Psoas muscle (tissue), 8 donors: ENCODE measurements around the gene COL16A1. TPM values are rescaled to one million over a fixed set of nuclear protein-coding genes. Genes with fewer than 3 reads are reported as not detected.

Experiments used
- ATAC-seq, 4 donors: fragments of 200-7000 bp; cut with Tn5 transposase; one replicate each; pipeline ENCODE4 v1.9.1; 2020; ENCODE audit warnings: moderate library complexity in 3 of 4, mild to moderate bottlenecking in 2 of 4
- DNase-seq, 2 donors: peaks; one replicate each; pipeline ENCODE4 v3.0.0-alpha.2; 2020
- H3K27ac ChIP-seq: fragments of 200-600 bp; one replicate; pipeline ENCODE4 v1.8.0; 2022
- H3K27me3 ChIP-seq, 3 donors: fragments of 200-600 bp in 1 of 3; one replicate each; pipeline versions ENCODE4 v1.6.1 to v1.8.0; 2013 to 2022; ENCODE audit warnings: low read length in 2 of 3, mild to moderate bottlenecking in 2 of 3, moderate library complexity in 1 of 3; ENCODE audit not compliant: insufficient read depth in 3 of 3
- H3K36me3 ChIP-seq, 2 donors: fragments of 200-600 bp in 1 of 2; one replicate each; pipeline versions ENCODE4 v1.6.1 to v1.8.0; 2013 to 2022; ENCODE audit warnings: low read depth in 1 of 2, mild to moderate bottlenecking in 1 of 2, moderate library complexity in 1 of 2; ENCODE audit not compliant: insufficient read depth in 1 of 2
- H3K4me1 ChIP-seq: fragments of 200-600 bp; one replicate; pipeline ENCODE4 v1.8.0; 2022
- H3K4me3 ChIP-seq: fragments of 200-600 bp; one replicate; pipeline ENCODE4 v1.8.0; 2022; ENCODE audit warnings: mild to moderate bottlenecking
- H3K9me3 ChIP-seq: fragments of 200-600 bp; one replicate; pipeline ENCODE4 v1.8.0; 2022
- CTCF ChIP-seq: fragments of 200-600 bp; IDR thresholded peaks from one replicate; pipeline ENCODE4 v1.8.0; 2022; ENCODE audit warnings: antibody characterized with exemption
- WGBS, 3 donors: extraction: QIAGEN DNeasy Blood & Tissue Kit; methylation state at CpG; one replicate each; pipeline versions ENCODE4 v1.1.6 to v1.1.7; 2013; 5-methylcytosine and 5-hydroxymethylcytosine counted together
- intact Hi-C, 2 donors: fragments of 100-400 bp; cut with DNase I; formaldehyde crosslinking; loops; one replicate each; pipeline versions ENCODE4 v1.11.0 to v1.14.2; 2022
- polyA plus RNA-seq, 3 donors: library from polyadenylated mRNA; stranded (reverse); fragments of 200-250 nt; gene quantifications; one replicate each; pipeline ENCODE4 v1.2.3, GENCODE V29; 2013
- total RNA-seq, 4 donors: library from RNA; stranded (reverse); fragmentation: NEBNext Ultra II Directional in 2 of 4; extraction: Animal tissue kit (Norgen Biotek cat#: 25700) in 2 of 4; gene quantifications; one replicate each; pipeline versions ENCODE4 v1.2.1 to v1.2.4, GENCODE V29; 2021 to 2023
- donor health status: healthy with polysubstance abuse.
- donor health status: DM: no; HTN: no; CAD: no; lungs with moderate emphysema.
- donor health status: Bipolar disorder and iron deficiency.
- donor health status: healthy.
- donor health status: DM: yes; HTN: yes; CAD: no.
- donor health status: DM: no; HTN: no; CAD: no.
- donor health status: DM: no; HTN: no; CAD: no.
- donor health status: DM: yes; HTN: yes; CAD: no.

Gene COL16A1
- total and polyA plus RNA-seq, 7 donors = 2.9 to 14.2 (median 6.1) TPM

- TF ChIP-seq CTCF = no peak
- peaks cover 0 to 7% of the 10 kb centered on the region in 2 donors for H3K36me3 ChIP-seq
- no peak for ATAC-seq
These were observed 24.7 kb downstream of the COL16A1 start for GRCh38 chr1:31679091-31679490.

GRCh38 chr1:31678681-31679080, 25.1 kb downstream of the COL16A1 start:
- no peak for TF ChIP-seq CTCF
- intact Hi-C loops = no loop called here
- H3K9me3 ChIP-seq = no peaks in the 10 kb centered on the region
- no peak overlapping the region for H3K27ac ChIP-seq
- peaks cover 11% of the 10 kb centered on the region for H3K4me1 ChIP-seq
- H3K4me3 ChIP-seq = no peak overlapping the region
- no peaks in the 10 kb centered on the region for H3K27me3 ChIP-seq
- H3K36me3 ChIP-seq = peaks cover 0 to 7% of the 10 kb centered on the region in 2 donors
- no peak for DNase-seq
- WGBS, 3 donors = 82 to 88% (median 83%) methylated on average over 4 of the region's 4 CpGs
- no peak for ATAC-seq

More at GRCh38 chr1:31679091-31679490, 24.7 kb downstream of the COL16A1 start:
- WGBS, 3 donors = 13 to 37% (median 29%) methylated on average over 2 of the region's 2 CpGs
- Histone ChIP-seq H3K4me1 (peaks cover 9% of the 10 kb centered on the region), H3K9me3 (no peaks in the 10 kb centered on the region), H3K27ac (no peak overlapping the region), H3K4me3 (no peak overlapping the region), H3K27me3 (no peaks in the 10 kb centered on the region)
- intact Hi-C loops = no loop called here
- DNase-seq = no peak

- H3K4me3 ChIP-seq = no peak overlapping the region
- H3K27ac ChIP-seq = no peak overlapping the region
- TF ChIP-seq CTCF = no peak
- peaks cover 18% of the 10 kb centered on the region for H3K4me1 ChIP-seq
- no peaks in the 10 kb centered on the region for H3K27me3 ChIP-seq
- no peaks in the 10 kb centered on the region for H3K9me3 ChIP-seq
- DNase-seq (no peak), ATAC-seq (no peak)
- intact Hi-C loops = no loop called here
- WGBS, 3 donors = 61 to 72% (median 68%) methylated on average over 6 of the region's 6 CpGs
- H3K36me3 ChIP-seq = peaks cover 0 to 5% of the 10 kb centered on the region in 2 donors
These were observed 25.9 kb downstream of the COL16A1 start for GRCh38 chr1:31677949-31678348.

- H3K9me3 ChIP-seq = no peaks in the 10 kb centered on the region
- no peak overlapping the region for H3K4me3 ChIP-seq
- H3K36me3 ChIP-seq = no peaks in the 10 kb centered on the region
- intact Hi-C loops = no loop called here
- ATAC-seq = no peak
- H3K4me1 ChIP-seq = peaks cover 24% of the 10 kb centered on the region
- H3K27ac ChIP-seq = no peak overlapping the region
- WGBS, 3 donors = 65 to 93% (median 73%) methylated on average over 3 of the region's 3 CpGs
- DNase-seq = no peak
- no peaks in the 10 kb centered on the region for H3K27me3 ChIP-seq
- no peak for TF ChIP-seq CTCF
These were observed 26.4 kb downstream of the COL16A1 start for GRCh38 chr1:31677401-31677800.

GRCh38 chr1:31675756-31676155, 28.1 kb downstream of the COL16A1 start:
- Histone ChIP-seq H3K27me3 (no peaks in the 10 kb centered on the region), H3K4me3 (no peak overlapping the region), H3K27ac (no peak overlapping the region), H3K4me1 (peaks cover 26% of the 10 kb centered on the region), H3K9me3 (no peaks in the 10 kb centered on the region), H3K36me3 (no peaks in the 10 kb centered on the region)
- TF ChIP-seq CTCF = no peak
- ATAC-seq (no peak), DNase-seq (no peak)
- 88 to 93% (median 90%) methylated on average over 14 of the region's 14 CpGs for WGBS, 3 donors
- intact Hi-C loops = no loop called here
